Measurements from ENCODE around the gene SKOR2.
"Not testable (repeated sequence)": the region's sequence is repeated elsewhere in the genome, so short reads cannot be mapped to it uniquely, and the experiment has no call there.

Gene SKOR2

DNA sequence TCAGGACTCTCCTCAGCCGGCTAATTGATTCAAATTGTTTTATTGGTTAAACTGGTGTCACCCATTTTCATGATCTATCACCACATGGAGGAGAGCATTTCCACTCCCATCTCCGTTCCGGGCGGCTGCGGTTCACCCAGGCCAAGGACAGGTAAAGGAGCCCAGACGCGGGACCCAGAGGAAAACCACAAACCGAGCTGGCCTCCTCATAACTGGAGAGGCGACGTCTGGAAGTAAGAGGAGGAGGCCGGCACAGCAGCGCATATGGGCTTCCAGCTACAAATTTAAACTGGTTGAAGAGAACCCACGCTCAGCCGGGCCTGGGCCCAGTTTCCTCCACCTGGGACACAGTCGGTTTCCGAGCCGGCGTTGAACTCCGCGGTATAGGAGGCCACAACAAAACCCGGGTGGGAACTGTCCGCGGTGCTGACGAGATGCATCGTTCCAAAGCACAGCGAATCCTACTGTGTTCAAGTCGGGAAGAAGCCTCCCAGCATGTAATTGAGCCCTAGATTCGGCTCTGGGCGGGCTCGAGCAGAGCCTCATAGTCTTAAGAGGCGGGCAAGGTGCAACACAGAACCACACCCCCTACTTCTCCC is 3.0 kb upstream of the SKOR2 start:
- DNase-seq = peak; percentile 26 to 49

DNA sequence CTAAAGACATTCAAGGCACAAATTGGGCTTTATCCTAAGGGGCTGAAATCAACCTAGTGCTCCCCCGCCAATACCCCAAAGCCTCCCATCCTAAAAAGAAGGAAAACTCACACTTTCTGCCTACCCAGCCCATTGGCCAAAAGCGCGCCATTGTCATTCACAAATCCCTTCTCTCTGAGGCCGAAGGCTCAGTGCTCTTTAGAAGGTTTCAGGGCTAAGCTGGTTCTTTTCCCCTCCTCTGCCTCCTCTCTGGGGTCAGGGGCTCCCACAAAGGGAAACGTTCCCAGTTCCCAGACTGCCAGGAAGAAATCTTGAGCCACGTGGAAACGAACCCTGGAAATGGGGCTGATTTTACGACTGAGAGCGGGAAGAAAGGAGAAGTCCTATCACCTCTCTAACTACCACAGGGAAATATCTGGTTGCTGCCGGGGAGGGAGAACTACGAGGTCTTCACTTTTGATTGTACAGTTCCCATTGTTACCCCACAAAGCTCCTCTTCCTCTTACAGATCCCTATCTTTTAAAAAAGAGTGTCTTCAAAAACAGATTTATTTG is 1.7 kb upstream of the SKOR2 start:
- no peak for DNase-seq

DNA sequence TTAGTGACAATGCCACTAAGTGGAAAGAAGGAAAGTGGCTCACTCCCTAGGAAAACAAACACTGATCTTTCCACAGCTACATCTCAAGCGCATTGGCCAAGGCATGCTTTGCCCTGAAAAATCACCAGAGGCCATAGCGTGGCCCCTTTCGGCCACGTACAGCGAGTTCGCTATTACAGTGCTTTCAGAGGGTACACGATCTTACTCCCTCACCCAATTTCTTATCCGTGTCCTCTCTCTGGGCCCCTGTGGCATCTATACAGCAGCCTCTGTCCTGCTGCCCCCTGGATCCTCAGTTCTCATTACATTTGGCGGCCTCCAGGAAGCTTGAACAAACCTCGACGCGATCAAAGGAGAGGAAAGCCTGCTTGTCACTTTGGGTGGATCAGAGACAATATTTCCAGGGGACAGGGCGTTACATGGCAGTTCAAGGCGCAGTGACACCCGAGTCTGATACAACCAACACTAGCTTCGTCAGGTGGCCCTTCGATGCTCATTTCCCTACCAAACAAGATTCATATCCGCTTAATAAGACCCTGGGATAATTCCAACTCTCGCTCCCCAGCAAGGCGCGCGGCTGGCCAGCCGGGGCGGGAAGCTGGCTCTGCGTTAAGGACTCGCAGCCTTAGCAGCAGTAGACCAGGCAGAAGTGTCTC is 941 bp downstream of the SKOR2 start:
- no peak for DNase-seq

DNA sequence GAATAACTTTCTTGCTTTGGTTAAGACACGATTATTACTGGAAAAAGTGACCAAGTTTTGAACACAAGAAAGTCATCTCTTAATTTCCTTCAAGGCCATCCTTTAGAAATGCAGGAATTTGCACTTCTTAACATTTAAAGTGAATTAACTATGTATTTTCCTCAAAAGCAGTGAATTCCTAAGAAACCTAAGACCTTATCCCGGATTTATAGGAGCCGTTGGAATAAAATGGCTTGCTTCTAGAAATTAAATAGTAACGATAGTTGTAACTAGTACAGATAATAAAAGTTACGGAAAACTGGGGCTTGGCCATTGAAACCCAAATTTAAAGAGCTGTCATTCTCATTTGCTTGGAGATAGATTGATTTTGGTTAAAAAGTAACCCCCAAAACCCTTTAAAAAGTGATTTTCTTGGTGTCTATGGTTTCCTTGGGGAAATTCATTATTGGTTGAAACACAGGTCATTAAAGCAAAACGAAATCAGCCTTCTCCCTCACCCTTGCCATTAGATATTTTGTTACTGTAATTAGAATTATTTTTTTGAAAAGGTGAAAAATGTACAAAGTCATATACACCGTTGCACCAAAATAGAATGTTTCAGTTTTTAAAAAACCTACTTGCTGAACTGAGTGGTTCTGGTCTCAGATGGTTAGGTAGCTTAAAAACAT is 2.0 kb downstream of the SKOR2 start:
- no peak for DNase-seq

DNA sequence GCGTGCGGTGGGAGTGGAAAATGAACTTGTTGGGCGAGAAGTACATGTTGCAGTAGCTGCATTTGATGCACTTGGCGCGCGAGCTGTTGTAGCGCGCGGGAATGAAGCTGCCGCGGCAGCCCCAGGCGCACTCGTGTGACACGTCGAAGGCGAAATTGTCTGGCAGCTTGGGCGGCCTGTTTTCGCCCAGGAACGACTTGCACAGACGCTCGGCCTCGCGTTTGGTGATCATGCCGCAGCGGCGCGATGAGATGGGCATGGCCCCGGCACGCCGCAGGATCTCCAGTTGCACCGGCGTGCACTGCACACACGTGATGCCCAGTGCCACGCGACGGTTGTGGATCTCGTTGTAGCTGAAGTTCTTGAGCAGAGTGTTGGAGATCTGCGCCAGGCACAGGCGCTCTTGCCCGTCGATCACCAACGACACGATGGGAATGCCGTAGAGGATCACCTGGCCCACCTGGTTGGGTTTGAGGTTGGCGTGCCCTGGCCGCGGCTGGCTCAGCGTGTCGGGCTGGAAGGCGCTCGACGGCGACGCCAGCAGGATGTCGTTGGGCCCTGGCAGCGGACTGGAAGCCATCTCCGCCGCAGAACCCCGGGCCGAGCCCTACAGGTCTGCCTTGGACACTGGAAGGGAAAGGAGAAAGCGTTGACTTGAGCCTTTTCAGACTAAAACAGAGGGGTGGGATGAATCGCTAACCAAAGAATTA is 2.7 kb downstream of the SKOR2 start:
- no peak for DNase-seq

DNA sequence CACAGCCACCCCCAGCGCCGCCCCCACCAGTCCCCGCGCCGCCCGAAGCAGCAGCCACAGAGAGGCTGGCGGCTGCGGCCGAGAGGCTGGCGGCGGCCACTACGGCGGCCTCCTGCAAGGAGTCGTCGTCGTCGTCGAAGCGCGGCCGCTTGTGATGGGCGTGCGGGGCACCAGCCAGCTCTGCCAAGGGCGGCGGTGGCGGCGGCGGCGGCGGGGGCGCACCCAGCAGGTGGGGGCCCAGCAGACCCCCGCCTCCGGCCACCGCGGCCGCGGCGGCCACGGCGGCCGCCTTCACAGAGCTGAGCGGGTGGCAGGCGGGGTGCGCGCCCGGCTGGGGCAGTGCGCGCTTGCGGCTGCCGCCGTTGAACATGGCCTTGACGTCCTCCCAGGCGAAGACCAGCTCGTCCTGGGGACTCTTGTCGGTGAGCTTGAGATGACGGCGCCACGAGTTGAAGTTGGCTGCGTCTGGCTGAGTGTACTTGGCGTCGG is 3.3 kb downstream of the SKOR2 start:
- no peak for DNase-seq

DNA sequence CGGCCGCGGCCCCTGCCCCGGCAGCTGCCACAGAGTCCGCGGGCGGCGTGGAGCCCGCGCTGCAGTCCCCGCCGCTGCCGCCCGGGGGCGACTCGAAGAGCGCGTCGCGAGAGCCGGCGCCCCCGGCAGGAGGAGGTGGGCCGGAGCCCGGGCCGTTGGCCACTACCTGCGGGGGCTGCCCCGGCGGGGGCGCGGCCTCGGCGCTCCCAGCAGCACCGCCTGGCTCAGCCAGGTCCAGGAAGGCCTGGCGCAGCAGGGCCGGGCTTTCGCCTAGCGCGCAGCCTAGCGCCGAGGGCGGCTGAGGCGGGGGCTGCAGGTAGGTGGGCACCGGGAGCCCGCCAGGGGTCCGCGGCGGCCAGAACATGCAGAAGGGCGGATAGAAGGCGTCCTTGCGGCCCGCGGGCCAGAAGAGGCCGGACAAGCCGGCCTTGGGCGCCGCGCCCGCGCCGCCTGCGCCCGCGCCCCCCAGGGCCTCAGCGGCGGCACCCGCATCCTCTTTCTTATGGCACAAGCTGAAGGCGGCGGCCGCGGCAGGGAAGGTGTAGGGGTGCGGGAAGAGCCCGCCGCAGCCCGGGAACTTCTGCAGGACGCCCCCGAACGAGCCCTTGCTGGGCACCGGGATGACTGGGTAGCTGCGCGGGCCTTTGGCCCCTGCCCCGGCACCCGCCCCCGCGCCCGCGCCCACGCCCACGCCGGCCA is 3.9 kb downstream of the SKOR2 start:
- DNase-seq = no peak

DNA sequence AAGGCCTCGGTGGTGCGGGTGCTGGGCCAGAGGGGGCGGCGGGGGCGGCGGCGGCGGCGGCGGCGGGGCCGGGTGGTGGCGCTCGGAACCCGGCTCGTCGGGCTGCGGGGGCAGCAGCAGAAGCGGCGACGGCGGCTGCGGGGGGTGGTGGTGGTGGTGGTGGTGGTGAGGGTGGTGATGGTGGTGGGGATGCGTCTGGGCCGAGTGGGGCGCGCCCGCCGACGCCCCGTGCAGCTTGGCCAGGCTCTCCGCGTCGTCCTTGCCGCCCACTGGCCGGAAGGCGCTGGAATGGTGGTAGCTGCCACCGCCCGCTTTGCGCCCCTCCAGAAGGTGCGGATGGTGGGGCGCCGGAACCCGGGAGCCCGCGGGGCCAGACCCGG is 4.4 kb downstream of the SKOR2 start:
- DNase-seq = no peak

DNA sequence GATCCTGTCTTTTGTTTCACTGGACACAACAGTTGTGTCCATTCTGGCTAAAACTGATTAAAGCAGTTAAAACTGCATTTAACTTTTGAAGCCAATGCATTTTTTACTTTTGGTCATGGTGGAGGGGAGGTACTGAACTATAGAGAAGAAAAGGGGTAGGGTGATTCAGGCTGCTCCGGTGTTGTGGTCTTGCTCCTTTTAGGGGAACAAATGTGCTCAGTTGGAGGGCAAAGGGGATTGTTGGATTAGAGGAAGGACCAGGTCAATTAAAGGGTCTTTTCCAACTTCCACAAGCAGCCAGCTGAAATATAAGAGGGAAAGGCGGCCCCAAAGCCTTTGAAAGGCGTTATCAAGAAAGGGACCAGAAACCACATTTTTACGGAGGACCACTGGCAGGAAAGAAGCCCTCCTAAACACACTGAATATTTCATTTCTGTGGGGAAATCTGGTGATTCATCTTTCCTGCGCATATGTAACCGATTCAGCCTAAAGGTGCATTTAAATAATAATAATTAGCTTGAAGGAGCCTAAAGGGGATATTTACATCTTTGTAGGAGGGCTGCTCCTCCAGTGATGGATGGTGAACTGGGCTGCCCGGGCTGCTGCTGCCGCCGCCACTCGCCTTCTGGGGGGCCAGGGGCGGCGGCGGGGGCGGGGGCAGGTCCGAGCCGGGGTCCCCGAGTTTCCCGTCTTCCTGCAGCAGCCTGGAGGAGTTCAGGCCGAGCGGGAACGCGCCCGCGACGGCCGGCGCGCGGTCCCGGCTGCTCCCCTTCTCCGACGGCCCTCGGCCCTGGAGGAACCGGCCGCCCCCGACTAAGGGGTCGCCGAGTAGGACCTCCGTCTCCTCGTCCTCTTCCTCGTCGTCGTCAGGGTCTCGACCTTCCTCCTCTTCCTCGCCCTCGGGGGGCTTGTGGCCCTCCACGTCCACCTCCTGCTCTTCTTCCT is 5.2 kb downstream of the SKOR2 start:
- no peak for DNase-seq

DNA sequence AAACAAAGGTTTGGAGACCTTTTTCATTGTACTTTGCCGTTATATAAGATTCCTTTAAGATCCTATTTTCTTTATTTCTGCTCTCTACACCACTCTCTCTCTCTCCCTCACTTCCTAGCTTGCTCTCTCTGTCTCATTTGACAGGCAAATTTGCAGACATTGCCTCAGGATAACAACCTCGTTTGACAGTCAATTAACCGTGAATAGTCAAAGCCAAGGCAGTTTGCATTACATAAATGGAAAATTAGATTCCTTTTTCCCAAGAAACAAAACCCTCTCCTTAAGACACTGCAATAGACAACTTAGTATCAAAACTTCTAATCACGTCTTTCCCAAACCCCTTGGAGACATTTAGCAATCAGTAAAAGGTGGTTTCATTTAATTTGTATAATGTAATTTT is 7.4 kb downstream of the SKOR2 start:
- DNase-seq = no peak

DNA sequence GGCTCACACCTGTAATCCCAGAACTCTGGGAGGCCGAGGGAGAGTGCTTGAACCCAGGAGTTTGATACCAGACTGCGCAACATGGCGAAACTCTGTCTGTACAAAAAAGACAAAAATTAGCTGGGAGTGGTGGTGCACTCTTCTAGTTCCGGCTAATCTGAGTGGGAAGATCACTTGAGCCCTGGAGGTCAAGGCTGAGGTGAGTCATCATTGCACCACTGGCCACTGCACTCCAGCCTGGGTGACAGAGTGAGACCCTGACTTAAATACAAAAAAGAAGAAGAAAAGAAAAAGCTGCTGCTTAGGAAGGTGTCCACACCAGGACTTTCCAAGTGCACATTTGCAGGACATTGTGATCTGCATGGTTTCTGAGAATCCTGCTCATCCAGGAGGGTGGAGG is 16.4 kb downstream of the SKOR2 start:
- no peak for DNase-seq

DNA sequence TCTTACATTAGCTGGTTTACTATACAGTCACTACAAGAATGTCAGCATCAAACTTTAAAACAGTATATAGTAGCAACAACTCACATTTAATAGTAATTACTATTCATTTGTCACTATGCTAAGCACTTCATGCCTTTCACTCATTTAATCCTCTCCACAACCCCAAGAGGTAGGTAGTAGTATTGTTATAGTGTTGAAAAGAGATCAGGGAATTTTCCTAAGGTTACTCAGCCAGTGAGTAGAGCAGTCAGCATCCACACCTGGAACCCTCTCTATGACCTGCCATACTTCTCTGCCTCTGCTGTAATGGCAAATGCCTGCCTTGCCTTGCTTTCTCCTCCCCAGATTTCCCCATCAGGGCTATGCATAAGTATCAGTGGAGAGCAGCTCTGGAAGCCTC is 24.8 kb downstream of the SKOR2 start:
- DNase-seq = no peak

DNA sequence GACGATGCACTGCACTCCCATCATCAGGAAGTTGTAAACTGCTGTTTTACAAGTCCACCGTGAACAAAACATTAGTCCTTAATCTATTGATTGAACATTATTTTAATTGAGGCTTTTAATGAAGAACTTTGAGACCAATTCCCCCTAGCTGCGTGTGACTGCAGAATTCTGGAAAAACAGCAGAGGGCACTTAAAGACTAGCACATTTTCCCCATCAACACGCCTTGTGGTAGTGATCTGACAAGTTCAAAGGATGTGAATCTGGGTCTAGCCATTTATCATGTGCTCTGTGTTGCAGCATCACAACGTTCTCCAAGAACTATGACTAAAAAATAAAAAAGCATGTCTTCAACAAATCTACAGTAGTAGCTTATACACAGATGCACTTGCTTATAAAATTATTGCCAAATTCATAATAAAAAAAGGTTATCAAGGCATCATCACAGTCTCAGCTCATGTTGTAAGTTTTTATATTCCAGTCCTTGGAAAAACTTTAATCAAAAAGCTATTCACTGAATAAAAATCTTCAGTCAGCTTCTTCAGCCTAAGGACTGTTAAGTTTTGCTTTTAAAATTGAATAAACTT is 35.8 kb downstream of the SKOR2 start:
- peak in 1 of 2 donors; percentile 2 for DNase-seq

DNA sequence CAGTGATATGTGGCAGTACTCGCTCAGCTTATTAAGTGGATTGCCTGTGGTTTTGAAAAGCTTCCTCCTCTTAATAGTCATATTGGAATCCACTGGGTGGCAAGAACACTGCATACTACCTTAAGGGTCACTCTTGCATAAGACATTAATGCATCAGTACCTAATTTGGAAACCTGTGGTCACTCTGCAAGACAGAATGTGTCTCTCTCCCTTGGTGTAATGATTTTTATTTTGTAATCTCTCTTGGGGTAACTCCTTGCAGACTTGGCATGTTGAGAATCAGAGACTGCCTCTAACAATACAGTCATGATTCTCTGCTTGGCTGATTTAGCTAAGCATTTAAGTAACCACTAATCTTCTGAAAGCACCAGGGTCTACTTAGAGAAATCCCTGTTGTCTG is 42.3 kb downstream of the SKOR2 start:
- DNase-seq = no peak

DNA sequence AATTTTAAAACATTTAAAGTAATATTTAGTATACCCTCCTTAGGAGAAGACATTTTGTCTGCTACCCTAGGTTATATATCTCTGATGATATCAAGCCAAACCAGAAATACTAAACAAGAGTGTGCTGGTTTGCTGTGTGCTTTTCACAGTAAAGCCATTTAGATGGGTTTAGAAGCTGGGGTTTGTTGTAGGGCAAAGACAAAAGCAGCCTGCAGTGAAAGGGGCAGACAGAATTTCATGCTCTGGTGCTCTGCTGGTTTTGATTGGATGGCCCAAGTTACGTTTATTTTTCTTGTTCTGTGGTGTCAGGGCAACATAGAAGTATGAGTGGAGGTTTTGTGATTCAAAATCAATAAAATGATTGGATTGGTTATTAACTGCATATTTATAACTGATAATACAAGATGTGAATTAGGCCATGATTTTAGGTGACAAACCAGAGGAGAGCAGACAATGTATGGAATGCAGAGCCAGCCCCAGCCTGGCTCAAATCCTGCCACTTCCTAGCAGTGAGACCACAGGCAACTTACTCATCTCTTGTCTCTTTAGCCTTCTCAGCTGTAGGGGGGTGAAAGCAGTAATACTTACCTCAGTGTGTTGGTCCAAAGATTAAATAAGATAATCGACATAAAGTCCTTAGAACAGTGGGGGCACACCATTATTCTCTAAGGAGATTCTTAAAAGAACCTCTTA is 44.4 kb downstream of the SKOR2 start:
- no peak for DNase-seq

DNA sequence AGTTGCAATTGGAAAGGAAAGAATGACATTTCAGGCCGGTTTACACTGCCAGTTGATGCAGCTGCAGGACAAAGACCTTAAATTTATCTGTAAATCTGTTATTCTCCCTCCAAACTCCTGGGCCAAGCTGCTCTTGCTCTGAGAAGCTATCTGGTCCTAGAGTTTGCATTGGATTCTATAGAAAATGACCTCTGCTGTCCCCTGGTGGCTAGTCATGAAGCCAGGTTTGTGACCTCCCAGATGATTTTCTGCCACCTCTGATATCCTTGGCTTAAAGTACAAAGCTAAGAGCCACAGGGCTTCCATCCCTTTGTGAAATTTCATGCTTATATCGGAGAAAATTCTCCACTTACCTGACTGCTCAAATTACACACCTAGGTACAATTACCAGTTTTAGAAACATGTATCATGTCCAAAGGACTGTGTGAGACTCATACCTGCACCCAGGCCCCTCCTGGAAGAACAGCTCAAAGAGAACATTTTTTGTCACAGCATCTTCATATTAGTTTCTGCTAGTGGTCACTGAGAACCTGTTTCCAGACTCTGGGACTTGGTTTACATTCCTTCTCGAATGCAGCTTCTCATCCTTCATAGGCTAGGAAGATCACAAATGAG is 46.4 kb downstream of the SKOR2 start:
- peak; percentile 41 to 43 for DNase-seq

DNA sequence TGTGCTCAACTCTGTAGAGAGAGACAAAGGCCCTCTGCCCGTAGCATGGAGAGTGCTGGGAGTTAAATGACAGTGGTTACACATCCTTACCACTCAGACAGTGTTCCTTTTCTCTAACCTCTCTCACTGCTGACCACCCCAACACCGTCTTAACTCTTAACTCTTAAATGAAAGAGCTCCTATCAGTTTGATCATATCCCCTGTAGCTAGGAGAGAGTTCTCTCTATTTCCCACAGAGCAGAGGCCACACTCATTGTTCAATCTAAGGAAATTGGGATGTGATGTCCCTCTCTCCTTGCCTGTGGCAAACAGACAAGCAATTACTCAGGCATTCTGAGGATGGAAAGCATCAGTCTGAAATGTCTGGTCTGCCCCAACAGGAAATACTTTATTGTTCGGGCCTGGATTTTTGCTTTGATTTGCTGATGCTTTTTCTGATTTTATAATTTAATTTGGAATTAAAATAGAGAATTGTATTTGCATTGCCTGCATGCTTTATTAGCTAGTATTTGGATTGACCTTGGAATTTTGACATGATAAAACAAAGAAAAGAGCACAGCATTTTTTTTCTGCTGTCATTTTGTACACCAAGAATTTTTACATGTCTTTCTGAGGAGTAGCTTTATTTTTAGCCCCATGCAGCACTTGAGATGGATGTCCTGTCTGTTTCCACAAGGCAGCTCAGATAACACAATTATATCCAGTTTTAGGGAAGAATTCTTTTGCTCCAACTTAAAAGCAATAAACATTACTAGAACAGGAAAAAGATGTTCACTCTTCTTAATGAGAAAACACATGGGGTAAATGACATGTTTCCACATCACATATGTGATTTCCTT is 47.6 kb downstream of the SKOR2 start:
- DNase-seq = no peak

DNA sequence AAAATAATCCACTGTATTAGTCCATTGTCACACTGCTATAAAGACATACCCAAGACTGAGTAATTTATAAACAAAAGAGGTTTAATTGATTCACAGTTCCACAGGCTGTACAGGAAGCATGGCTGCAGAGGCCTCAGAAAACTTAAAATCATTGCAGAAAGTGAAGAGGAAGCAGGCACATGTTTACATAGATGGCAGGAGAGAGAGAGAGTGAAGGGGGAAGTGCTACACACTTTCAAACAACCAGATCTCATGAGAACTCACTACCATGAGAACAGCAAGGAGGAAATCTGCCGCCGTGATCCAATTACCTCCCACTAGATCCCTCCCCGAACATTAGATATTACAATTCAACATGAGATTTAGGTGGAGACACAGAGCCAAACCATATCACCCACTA is 55.5 kb downstream of the SKOR2 start:
- not testable (repeated sequence) for DNase-seq

DNA sequence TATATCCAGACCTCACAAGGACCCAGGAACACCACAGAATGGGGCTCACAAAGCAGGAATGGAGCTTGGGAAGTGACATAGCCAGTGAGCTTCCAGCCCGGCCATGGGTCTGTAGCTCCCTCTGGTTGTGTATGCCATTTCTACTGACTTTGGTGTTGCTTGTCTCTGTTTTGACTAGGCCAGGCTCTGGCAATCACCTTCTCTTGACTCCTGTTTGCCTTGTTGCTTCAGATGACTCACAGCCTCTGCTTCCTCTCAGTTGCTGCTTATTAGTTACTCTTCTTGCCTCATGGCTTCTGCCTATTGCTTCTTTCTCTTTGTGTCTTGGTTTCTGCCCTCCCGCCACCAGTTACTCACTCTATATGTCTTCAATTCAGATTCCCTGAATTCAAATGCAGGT is 59.5 kb downstream of the SKOR2 start:
- DNase-seq = no peak
